ENCODE data around the gene ZNF408. TPM values are rescaled to one million over a fixed set of nuclear protein-coding genes. Genes with fewer than 3 reads are reported as not detected.

Gene ZNF408
- total RNA-seq, 2 donors from 2014 or later = 11.0 to 14.7 TPM

DNA sequence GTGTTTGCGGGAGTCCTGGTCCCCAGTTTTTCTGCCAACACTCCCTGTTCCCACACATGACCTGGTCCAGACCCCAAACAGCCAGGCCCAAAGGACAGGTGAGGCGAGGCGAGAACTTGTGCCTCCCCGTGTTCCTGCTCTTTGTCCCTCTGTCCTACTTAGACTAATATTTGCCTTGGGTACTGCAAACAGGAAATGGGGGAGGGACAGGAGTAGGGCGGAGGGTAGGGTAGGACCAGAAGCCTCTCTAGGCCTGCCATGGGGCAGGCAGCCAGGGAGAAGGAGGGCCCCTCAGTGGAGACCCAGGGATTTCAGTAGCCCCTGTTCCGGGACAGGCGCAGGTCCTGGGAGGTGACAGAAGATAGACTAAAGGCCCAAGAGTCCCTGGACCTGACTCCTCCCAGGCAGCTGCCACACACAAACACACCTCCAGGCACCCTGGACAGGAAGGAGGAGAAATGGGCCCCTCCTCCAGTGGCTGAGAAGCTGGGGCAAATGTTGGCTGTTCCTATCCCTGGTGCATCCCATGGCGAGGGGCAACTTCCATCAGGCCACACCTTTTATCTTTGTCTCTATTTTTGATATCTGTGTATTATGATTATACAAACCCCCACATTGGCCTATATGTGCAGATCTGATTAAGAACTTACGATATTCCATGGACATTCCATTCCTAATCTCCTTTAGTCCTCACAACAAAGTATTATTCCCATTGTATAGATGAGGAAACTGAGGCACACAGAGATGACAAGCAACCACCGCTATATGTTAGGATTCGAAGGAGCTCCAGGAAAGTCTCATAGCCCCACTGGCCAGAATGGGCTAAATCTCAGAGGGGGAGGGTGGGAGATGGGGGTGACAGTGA lies 17.6 kb downstream of the ZNF408 start:
- Mint-ChIP-seq H3K4me1 (peaks cover 5% of the 10 kb centered on the region), H3K4me3 (no peak overlapping the region), H3K36me3 (ENCODE audit: low read depth) (no peaks in the 10 kb centered on the region), H3K27ac (no peak overlapping the region), H3K27me3 (no peaks in the 10 kb centered on the region)
- no peaks in the 10 kb centered on the region for H3K9me3 ChIP-seq (ENCODE audit: control insufficient read depth, low read length, poor library complexity, severe bottlenecking)
- DNase-seq (no peak), ATAC-seq (peak; percentile 28)

DNA sequence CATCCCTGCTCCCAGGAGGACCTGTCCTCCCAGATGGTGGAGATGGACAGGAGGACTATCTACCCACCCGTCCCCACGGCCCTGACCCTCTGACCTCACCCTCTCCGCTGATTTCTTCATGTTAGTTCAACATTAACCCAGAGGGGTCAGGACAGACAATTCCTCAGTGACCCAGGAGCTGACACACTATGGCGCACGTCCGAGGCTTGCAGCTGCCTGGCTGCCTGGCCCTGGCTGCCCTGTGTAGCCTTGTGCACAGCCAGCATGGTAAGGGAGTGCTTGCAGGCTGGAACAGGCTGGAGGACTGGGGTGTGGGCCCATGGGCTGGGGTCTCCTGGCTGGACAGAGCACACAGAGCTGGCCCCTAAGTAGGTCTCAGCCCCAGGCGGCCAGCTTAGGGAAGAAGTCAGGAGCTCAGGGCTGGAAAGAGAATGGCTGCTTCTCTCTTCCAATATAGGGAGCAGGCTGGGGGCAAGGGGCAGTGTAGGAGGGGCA lies 18.3 kb downstream of the ZNF408 start, which contains the start of gene F2:
TSS of gene F2 (plus strand) at position 166 of the 495 bp plus-strand sequence. CDS start at position 189, 23 bp downstream.
- Mint-ChIP-seq H3K4me1 (peaks cover 5% of the 10 kb centered on the region), H3K4me3 (no peak within 1 kb of the TSS), H3K36me3 (ENCODE audit: low read depth) (no peaks in the 10 kb centered on the region), H3K27ac (no peak within 1 kb of the TSS), H3K27me3 (no peaks in the 10 kb centered on the region)
- H3K9me3 ChIP-seq (ENCODE audit: control insufficient read depth, low read length, poor library complexity, severe bottlenecking) = no peaks in the 10 kb centered on the region
- no peak for ATAC-seq
- no peak for DNase-seq

DNA sequence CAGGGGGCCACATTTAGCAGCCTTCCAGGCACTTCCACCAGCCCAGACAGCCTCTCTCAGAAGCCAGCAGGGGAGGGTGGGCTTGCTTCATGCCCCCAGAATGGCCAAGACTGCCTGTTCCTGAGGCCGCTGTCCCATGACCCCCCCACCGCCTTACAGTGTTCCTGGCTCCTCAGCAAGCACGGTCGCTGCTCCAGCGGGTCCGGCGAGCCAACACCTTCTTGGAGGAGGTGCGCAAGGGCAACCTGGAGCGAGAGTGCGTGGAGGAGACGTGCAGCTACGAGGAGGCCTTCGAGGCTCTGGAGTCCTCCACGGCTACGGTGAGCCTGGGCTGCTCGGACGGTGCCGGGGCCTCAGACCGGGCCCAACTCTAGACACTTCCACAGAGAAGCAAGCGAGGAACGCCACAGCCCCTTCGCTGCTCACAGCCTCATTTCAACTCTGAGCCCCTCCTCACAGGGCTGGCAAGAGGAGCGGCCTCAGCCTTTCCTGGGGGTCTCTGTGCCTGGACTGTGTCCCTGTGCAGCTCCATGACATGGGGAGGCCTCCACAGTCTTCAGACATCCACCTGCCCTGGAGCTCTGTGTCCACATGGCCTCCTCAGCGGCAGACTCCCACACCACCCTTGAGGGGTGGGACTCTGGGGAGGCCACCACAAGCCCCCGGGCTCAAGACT lies 18.9 kb downstream of the ZNF408 start:
- Mint-ChIP-seq H3K4me1 (peaks cover 5% of the 10 kb centered on the region), H3K27me3 (no peaks in the 10 kb centered on the region), H3K27ac (no peak overlapping the region), H3K36me3 (ENCODE audit: low read depth) (no peaks in the 10 kb centered on the region), H3K4me3 (no peak overlapping the region)
- no peak for ATAC-seq
- no peak for DNase-seq
- no peaks in the 10 kb centered on the region for H3K9me3 ChIP-seq (ENCODE audit: control insufficient read depth, low read length, poor library complexity, severe bottlenecking)

DNA sequence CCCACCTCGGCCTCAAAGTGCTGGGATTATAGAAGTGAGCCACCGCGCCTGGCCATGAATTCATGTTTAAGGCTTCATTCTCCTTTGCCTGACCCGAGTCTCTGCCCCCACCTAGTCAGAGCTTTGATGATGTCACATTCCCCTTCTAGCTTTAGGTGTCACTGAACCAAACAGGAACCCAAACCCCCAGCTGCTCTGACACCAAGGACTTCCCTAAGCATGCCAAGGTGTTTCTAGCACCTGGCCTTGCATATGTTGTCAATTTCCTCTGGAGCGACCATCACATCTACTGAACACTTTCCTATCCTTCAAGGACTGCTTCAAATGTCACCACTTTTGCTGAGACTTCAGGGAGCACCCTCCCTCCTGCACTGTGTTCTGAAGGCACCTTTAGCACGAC lies 20.5 kb downstream of the ZNF408 start:
- Mint-ChIP-seq H3K36me3 (ENCODE audit: low read depth) (no peaks in the 10 kb centered on the region), H3K4me3 (no peak overlapping the region), H3K27me3 (no peaks in the 10 kb centered on the region), H3K4me1 (peaks cover 5% of the 10 kb centered on the region), H3K27ac (no peak overlapping the region)
- H3K9me3 ChIP-seq (ENCODE audit: control insufficient read depth, low read length, poor library complexity, severe bottlenecking) = no peaks in the 10 kb centered on the region
- ATAC-seq = no peak
- DNase-seq = no peak

DNA sequence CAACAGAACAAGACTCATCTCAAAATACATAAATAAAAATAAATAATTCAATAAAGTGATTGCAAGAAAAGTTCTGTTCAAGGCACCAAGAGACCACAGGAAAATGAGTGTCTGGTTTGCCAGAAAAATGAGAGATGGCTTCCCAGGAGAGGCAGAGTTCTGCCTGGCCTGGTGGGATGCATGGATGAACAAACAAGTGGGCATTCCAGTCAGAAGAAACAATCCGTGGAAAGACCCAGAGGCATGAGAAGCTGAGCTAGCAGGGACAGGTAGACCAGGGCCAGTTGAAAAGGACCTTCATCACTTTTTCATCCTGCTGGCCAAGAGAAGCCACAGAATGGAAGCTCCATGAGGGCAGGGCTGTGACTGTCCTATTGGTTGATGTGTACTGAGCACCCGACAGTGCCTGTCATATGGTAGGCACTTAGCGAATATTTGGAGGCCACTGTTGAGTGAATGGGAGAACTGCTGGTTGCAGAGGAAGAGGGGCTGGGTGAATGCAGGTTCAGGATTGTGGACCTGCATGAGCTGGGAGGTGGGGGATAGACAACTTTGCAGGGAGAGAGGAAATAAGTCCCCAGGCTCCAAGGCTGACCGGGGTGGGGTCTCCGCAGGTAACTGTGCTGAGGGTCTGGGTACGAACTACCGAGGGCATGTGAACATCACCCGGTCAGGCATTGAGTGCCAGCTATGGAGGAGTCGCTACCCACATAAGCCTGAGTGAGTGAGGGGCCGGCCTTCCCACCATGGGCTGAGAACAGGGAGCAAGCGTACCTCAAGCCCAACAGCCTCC lies 21.9 kb downstream of the ZNF408 start:
- Mint-ChIP-seq H3K27ac (no peak overlapping the region), H3K27me3 (no peaks in the 10 kb centered on the region), H3K4me1 (peaks cover 5% of the 10 kb centered on the region), H3K4me3 (no peak overlapping the region), H3K36me3 (ENCODE audit: low read depth) (no peaks in the 10 kb centered on the region)
- no peak for DNase-seq
- no peaks in the 10 kb centered on the region for H3K9me3 ChIP-seq (ENCODE audit: control insufficient read depth, low read length, poor library complexity, severe bottlenecking)
- no peak for ATAC-seq

DNA sequence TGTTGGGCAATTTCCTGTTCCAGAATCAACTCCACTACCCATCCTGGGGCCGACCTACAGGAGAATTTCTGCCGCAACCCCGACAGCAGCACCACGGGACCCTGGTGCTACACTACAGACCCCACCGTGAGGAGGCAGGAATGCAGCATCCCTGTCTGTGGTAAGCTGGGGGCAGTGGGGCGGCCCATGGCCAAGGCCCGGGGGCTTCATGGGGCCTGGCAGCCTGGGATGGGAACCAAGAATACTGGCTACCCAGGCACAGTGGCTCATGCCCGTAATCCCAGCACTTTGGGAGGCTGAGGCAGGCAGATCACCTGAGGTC lies 22.5 kb downstream of the ZNF408 start:
- DNase-seq (no peak), ATAC-seq (no peak)
- Mint-ChIP-seq H3K36me3 (ENCODE audit: low read depth) (no peaks in the 10 kb centered on the region), H3K4me3 (no peak overlapping the region), H3K27ac (no peak overlapping the region), H3K27me3 (no peaks in the 10 kb centered on the region), H3K4me1 (peaks cover 3% of the 10 kb centered on the region)
- H3K9me3 ChIP-seq (ENCODE audit: control insufficient read depth, low read length, poor library complexity, severe bottlenecking) = no peaks in the 10 kb centered on the region

DNA sequence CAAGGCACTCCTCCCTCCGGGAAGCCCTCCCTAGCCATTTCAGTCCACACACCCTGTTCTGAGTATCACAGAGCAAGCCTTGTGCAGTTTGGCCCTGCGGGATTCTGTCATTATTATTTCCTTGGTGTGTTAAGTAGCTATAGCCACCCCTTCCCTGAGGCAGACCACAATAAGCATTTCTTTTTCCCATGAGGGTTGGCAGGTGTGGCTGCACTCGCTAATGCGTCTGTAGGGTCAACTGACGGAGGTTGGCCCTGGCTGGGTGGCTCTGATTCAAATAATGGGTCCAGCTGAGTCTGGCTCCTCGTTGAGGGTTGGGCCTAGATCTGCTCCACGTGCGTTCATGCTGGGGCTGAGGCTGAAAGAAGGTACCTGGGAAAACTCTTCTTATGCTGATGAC lies 23.3 kb downstream of the ZNF408 start:
- no peak for DNase-seq
- no peak overlapping the region for H3K4me3 Mint-ChIP-seq
- no peaks in the 10 kb centered on the region for H3K36me3 Mint-ChIP-seq (ENCODE audit: low read depth)
- no peaks in the 10 kb centered on the region for H3K27me3 Mint-ChIP-seq
- H3K4me1 Mint-ChIP-seq = no peaks in the 10 kb centered on the region
- no peak for ATAC-seq
- no peaks in the 10 kb centered on the region for H3K9me3 ChIP-seq (ENCODE audit: control insufficient read depth, low read length, poor library complexity, severe bottlenecking)
- no peak overlapping the region for H3K27ac Mint-ChIP-seq

DNA sequence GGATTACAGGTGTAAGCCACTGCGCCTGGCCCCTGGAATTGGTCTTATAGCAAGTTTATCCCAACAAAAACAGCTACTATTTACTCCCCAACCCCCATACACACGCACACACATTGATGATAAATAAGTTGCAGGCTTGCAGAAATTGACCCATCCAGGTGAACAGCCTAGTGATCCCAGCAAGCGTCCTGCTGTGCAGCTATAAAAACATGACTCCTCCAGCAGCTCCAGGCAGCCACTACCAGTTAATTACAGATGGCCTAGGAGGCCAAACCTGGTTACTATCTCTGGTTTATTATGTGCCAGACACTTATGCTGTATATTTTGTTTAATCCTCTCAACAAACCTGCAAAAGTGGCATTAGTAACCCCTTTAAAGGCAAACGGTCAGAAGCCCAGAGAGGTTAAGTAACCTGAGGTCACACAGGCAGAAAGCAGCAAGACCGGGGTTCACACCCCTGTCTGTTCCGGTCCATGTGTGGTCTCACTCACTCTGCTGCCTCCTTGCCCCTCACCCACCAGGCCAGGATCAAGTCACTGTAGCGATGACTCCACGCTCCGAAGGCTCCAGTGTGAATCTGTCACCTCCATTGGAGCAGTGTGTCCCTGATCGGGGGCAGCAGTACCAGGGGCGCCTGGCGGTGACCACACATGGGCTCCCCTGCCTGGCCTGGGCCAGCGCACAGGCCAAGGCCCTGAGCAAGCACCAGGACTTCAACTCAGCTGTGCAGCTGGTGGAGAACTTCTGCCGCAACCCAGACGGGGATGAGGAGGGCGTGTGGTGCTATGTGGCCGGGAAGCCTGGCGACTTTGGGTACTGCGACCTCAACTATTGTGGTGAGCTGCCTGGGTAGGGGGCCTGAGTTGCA lies 24.7 kb downstream of the ZNF408 start:
- DNase-seq = no peak
- no peak overlapping the region for H3K4me3 Mint-ChIP-seq

DNA sequence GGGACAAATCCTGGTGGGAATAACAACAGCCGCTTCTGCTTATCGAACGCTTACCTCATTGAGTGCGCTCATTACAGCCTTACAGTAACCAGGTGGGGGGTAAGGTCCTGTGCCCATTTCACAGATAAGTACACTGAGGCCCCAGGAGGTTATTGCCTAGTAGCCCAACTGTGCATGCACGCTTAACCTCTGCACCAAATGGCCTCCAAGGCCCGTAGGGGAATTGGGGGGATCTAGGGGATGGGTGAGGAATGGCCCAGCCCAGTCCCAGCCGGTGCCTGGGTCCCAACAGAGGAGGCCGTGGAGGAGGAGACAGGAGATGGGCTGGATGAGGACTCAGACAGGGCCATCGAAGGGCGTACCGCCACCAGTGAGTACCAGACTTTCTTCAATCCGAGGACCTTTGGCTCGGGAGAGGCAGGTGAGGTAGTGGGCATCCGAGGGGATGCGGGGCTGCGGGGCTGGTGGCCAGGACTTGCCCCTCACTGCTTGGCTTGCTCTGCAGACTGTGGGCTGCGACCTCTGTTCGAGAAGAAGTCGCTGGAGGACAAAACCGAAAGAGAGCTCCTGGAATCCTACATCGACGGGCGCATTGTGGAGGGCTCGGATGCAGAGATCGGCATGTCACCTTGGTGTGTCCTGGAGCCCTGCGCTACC lies 25.5 kb downstream of the ZNF408 start:
- H3K9me3 ChIP-seq (ENCODE audit: control insufficient read depth, low read length, poor library complexity, severe bottlenecking) = no peaks in the 10 kb centered on the region
- Mint-ChIP-seq H3K4me1 (peaks cover 2% of the 10 kb centered on the region), H3K27ac (no peak overlapping the region), H3K4me3 (no peak overlapping the region), H3K27me3 (no peaks in the 10 kb centered on the region), H3K36me3 (ENCODE audit: low read depth) (no peaks in the 10 kb centered on the region)
- DNase-seq = no peak
- ATAC-seq = no peak

More for the DNA sequence above, 24.7 kb downstream of the ZNF408 start:
- no peak for ATAC-seq
- Mint-ChIP-seq H3K36me3 (ENCODE audit: low read depth) (no peaks in the 10 kb centered on the region), H3K27me3 (no peaks in the 10 kb centered on the region), H3K27ac (no peak overlapping the region), H3K4me1 (peaks cover 2% of the 10 kb centered on the region)
- no peaks in the 10 kb centered on the region for H3K9me3 ChIP-seq (ENCODE audit: control insufficient read depth, low read length, poor library complexity, severe bottlenecking)

DNA sequence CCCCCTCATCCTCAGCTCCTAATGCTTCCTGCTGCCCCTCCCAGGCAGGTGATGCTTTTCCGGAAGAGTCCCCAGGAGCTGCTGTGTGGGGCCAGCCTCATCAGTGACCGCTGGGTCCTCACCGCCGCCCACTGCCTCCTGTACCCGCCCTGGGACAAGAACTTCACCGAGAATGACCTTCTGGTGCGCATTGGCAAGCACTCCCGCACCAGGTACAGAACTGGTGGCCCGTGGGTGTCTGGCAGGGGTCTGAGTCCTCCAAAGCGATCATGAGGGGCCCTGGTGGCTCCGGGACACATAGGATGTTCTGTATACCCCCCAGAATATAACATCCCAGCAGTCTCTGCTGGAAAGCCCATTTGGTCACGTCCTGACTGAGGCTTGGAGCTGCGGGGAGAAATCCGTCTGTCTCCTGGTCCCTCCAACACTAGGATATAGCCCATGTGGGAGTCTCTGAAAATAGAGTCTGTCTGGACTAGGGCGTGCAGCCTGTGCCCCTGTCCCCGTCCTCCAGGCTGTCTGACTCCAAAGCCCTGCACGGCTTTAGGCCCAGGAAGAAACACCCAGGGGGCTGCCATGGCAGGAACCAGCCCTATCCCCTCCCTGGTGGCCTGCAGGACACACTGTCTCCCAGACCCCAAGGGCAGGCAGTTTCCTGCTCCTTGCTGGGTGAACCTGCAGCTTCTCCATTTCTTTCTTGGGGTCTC lies 27.3 kb downstream of the ZNF408 start:
- no peak for ATAC-seq
- Mint-ChIP-seq H3K27me3 (no peaks in the 10 kb centered on the region), H3K4me1 (peaks cover 2% of the 10 kb centered on the region), H3K4me3 (no peak overlapping the region), H3K27ac (no peak overlapping the region), H3K36me3 (ENCODE audit: low read depth) (no peaks in the 10 kb centered on the region)
- H3K9me3 ChIP-seq (ENCODE audit: control insufficient read depth, low read length, poor library complexity, severe bottlenecking) = no peaks in the 10 kb centered on the region
- DNase-seq = no peak

DNA sequence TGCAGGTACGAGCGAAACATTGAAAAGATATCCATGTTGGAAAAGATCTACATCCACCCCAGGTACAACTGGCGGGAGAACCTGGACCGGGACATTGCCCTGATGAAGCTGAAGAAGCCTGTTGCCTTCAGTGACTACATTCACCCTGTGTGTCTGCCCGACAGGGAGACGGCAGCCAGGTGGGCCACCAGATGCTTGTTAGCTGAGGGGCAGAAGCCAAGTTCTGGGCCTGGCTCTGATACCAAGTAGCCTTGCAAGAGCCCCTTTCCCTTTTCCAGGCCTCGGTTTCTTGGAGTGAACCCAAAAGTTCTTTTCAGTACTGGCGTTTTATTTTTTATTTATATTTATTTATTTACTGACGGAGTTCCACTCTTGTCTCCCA lies 27.8 kb downstream of the ZNF408 start:
- ATAC-seq = no peak
- Mint-ChIP-seq H3K4me1 (peaks cover 2% of the 10 kb centered on the region), H3K4me3 (no peak overlapping the region), H3K27me3 (no peaks in the 10 kb centered on the region), H3K27ac (peak overlapping the region; percentile 11), H3K36me3 (ENCODE audit: low read depth) (no peaks in the 10 kb centered on the region)
- no peak for DNase-seq
- no peaks in the 10 kb centered on the region for H3K9me3 ChIP-seq (ENCODE audit: control insufficient read depth, low read length, poor library complexity, severe bottlenecking)

Measured in T-helper 17 cell (primary cell).